ENCODE results near the gene ENDOV.

ENDOV gene

GRCh38 chr17:80482555-80483308 lies 67.8 kb downstream of the ENDOV start:
- Histone ChIP-seq H3K9ac (ENCODE audit: low read length) (no peak overlapping the region), H3K4me1 (ENCODE audit: insufficient read depth, low read length) (no peaks in the 10 kb centered on the region), H3K36me3 (ENCODE audit: insufficient read depth, low read length) (no peaks in the 10 kb centered on the region), H3K27ac (ENCODE audit: low read depth, low read length) (no peak overlapping the region), H3K27me3 (ENCODE audit: control insufficient read depth in 1 of 2, insufficient read depth in 2 of 2, low read length in 2 of 2) (peaks cover 0 to 44% of the 10 kb centered on the region in 2 donors), H3K4me3 (ENCODE audit: low read depth in 1 of 2, low read length in 2 of 2) (no peak overlapping the region), H3K9me3 (ENCODE audit: low read length) (no peaks in the 10 kb centered on the region)

GRCh38 chr17:80485846-80486245 lies 70.9 kb downstream of the ENDOV start:
- Histone ChIP-seq H3K4me1 (ENCODE audit: insufficient read depth, low read length) (no peaks in the 10 kb centered on the region), H3K27ac (ENCODE audit: low read depth, low read length) (no peak overlapping the region), H3K9ac (ENCODE audit: low read length) (no peak overlapping the region), H3K9me3 (ENCODE audit: low read length) (no peaks in the 10 kb centered on the region), H3K27me3 (ENCODE audit: control insufficient read depth in 1 of 2, insufficient read depth in 2 of 2, low read length in 2 of 2) (peaks cover 0 to 29% of the 10 kb centered on the region in 2 donors), H3K36me3 (ENCODE audit: insufficient read depth, low read length) (no peaks in the 10 kb centered on the region), H3K4me3 (ENCODE audit: low read depth in 1 of 2, low read length in 2 of 2) (no peak overlapping the region)

GRCh38 chr17:80486692-80487091 lies 71.7 kb downstream of the ENDOV start:
- Histone ChIP-seq H3K36me3 (ENCODE audit: insufficient read depth, low read length) (no peaks in the 10 kb centered on the region), H3K9ac (ENCODE audit: low read length) (no peak overlapping the region), H3K27ac (ENCODE audit: low read depth, low read length) (no peak overlapping the region), H3K4me1 (ENCODE audit: insufficient read depth, low read length) (no peaks in the 10 kb centered on the region), H3K27me3 (ENCODE audit: control insufficient read depth in 1 of 2, insufficient read depth in 2 of 2, low read length in 2 of 2) (peaks cover 0 to 29% of the 10 kb centered on the region in 2 donors), H3K4me3 (ENCODE audit: low read depth in 1 of 2, low read length in 2 of 2) (no peak overlapping the region), H3K9me3 (ENCODE audit: low read length) (no peaks in the 10 kb centered on the region)

GRCh38 chr17:80487511-80487910 lies 72.5 kb downstream of the ENDOV start:
- Histone ChIP-seq H3K9me3 (ENCODE audit: low read length) (no peaks in the 10 kb centered on the region), H3K36me3 (ENCODE audit: insufficient read depth, low read length) (no peaks in the 10 kb centered on the region), H3K27ac (ENCODE audit: low read depth, low read length) (no peak overlapping the region), H3K27me3 (ENCODE audit: control insufficient read depth in 1 of 2, insufficient read depth in 2 of 2, low read length in 2 of 2) (peaks cover 0 to 21% of the 10 kb centered on the region in 2 donors), H3K4me3 (ENCODE audit: low read depth in 1 of 2, low read length in 2 of 2) (no peak overlapping the region), H3K9ac (ENCODE audit: low read length) (no peak overlapping the region), H3K4me1 (ENCODE audit: insufficient read depth, low read length) (no peaks in the 10 kb centered on the region)
